Measurements from ENCODE around the gene CPB1. TPM values are rescaled to one million over a fixed set of nuclear protein-coding genes. Genes with fewer than 3 reads are reported as not detected.

CPB1 gene
- total RNA-seq, 2 experiments from 2014 or later, result not detected

DNA sequence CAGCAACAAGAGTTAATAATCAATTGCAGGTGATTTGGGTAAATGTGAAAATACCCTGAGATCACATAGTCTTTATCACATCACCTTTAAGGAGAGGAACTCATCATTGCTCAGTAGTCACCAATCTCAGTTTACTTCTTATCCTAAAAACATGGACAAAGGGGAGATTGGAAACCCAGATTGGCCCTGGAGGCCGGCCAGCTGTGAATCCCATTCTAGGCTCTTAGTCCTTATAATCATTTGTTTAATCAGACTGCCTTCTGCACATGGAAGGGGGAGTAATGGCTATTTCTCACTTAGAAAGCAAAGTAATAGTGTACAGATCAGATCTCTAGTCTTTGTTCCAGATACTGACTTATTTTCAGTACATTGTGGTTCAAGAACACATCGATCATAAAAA is 37.2 kb upstream of the CPB1 start:
- DNase-seq (no peak), ATAC-seq (no peak)
- Mint-ChIP-seq H3K36me3 (ENCODE audit: low read depth) (no peaks in the 10 kb centered on the region), H3K4me1 (ENCODE audit: low read depth) (no peaks in the 10 kb centered on the region), H3K4me3 (no peak overlapping the region), H3K9me3 (no peaks in the 10 kb centered on the region), H3K27me3 (no peaks in the 10 kb centered on the region), H3K27ac (no peak overlapping the region)
- TF ChIP-seq, protein P1, sequence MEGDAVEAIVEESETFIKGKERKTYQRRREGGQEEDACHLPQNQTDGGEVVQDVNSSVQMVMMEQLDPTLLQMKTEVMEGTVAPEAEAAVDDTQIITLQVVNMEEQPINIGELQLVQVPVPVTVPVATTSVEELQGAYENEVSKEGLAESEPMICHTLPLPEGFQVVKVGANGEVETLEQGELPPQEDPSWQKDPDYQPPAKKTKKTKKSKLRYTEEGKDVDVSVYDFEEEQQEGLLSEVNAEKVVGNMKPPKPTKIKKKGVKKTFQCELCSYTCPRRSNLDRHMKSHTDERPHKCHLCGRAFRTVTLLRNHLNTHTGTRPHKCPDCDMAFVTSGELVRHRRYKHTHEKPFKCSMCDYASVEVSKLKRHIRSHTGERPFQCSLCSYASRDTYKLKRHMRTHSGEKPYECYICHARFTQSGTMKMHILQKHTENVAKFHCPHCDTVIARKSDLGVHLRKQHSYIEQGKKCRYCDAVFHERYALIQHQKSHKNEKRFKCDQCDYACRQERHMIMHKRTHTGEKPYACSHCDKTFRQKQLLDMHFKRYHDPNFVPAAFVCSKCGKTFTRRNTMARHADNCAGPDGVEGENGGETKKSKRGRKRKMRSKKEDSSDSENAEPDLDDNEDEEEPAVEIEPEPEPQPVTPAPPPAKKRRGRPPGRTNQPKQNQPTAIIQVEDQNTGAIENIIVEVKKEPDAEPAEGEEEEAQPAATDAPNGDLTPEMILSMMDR (IDR thresholded peaks at IDR 0.05), result no peak
- ChIA-PET POLR2A (no interaction called here), CTCF (no interaction called here)
- intact Hi-C loops (cut with micrococcal nuclease), result no loop called here

DNA sequence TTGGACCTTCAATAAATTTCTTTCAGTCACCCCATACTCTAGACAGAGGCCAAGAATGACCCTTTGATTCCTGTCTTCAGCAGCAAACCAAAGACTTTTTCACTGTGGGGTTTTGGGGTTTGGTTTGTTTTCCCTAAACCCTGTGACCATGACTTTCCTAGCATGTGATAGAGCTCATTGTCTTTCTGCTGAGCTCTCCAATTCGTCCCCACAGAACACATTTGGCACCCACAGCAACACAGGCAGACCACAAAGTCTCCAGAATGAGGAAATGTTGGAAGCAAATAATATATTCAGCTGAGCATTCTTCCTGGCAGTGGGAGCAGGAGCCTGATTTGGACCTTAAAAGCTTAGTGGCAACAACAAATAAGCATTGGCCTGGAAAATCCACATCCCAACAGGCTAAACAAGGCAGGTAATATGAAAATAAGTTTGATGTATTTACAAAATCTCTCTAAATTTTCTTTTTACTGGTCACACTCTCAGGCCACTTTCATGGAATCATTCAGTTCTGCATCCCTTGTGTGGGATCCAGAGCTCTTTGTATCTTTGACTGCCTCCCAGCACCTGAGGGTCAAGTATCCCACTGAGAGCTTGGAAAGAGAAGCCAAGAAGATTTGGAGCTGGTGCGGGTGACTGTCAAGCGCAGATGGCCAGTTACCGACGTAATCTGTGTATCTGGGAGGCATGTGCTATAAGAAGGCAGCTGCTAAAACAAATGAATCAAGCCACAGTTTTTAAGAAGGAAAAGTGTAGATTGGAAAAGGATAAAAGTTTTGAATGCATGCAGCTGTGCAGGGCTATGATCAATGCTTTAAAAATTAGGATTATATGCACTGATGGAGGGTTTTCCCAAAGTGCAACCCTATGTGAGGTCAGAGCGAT is 36.5 kb upstream of the CPB1 start:
- Mint-ChIP-seq H3K9me3 (no peaks in the 10 kb centered on the region), H3K36me3 (ENCODE audit: low read depth) (no peaks in the 10 kb centered on the region), H3K4me3 (no peak overlapping the region), H3K27ac (no peak overlapping the region), H3K27me3 (no peaks in the 10 kb centered on the region), H3K4me1 (ENCODE audit: low read depth) (no peaks in the 10 kb centered on the region)
- ChIA-PET CTCF (interaction anchor here (0.7 kb wide), 1 partner anchor 72 kb away, joined by 3 read pairs; no protein-coding TSS in a partner anchor), POLR2A (no interaction called here)
- DNase-seq (no peak), ATAC-seq (no peak)
- TF ChIP-seq, protein P1 (IDR thresholded peaks at IDR 0.05), result no peak
- intact Hi-C loops (cut with micrococcal nuclease), result no loop called here

DNA sequence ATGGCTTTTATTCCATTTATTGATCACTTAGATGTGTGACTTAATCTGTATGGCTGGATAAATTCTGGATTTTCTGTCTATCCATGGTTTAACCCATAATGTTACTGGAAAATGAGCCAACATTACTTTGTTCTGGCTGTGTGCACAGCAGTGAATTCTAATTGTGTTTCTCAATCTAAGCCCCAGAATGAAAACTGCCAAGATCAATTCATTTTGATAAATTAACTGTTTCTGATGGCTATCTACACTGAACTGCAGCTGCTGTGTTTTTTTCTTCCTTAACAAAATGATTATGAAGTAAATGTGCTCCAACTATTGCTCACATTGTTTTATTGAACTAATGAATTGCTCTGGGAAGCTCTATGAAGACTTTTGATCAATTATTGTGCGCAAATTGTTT is 35.7 kb upstream of the CPB1 start:
- H3K27me3 Mint-ChIP-seq, result no peaks in the 10 kb centered on the region
- no peak for DNase-seq
- ChIA-PET POLR2A (no interaction called here), CTCF (interaction anchor here (0.7 kb wide), 1 partner anchor 73 kb away, joined by 3 read pairs; no protein-coding TSS in a partner anchor)
- TF ChIP-seq, protein P1 (IDR thresholded peaks at IDR 0.05), result no peak
- ATAC-seq, result no peak
- no peaks in the 10 kb centered on the region for H3K9me3 Mint-ChIP-seq
- intact Hi-C loops (cut with micrococcal nuclease), result no loop called here
- H3K27ac Mint-ChIP-seq, result no peak overlapping the region
- no peak overlapping the region for H3K4me3 Mint-ChIP-seq
- H3K4me1 Mint-ChIP-seq (ENCODE audit: low read depth), result no peaks in the 10 kb centered on the region
- no peaks in the 10 kb centered on the region for H3K36me3 Mint-ChIP-seq (ENCODE audit: low read depth)

DNA sequence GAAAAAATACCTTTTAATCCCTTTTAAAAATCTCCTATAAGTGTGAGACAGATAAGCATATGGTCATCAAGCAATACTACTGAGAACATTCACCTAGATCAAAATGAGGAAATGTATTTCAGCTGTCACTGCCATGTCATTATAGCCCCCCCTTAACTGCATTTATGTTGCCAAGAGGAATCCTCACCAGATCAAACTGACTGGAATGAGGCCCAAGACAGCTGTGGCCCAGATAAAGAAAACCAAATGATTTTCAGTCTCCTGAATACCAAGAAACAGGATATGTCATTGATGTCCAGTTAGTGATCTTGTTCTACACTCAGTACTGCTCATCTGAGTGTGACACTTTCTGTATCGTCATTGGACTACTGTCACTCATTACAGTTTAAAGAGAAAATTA is 35.1 kb upstream of the CPB1 start:
- POLR2A ChIA-PET, result no interaction called here
- ATAC-seq, result no peak
- CTCF ChIA-PET, result no interaction called here

DNA sequence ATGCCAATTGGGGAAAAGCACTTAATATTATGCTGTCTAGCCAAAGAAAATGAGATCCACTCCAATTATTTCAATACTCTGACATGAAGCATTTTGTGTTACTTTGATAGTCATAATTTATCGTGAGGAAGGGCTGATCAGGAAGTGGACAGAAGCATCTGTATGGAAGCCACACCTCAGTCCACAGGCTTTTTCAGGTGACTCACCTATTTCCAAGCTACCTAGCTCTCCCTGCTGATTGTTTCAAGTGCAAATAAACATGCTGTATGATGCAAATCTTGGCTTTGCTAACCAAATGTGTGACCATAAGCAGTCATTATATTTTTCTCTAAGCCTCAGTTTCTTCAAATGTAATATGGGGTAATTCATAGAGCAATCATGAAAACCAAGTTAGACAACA is 30.8 kb upstream of the CPB1 start:
- H3K4me3 Mint-ChIP-seq, result no peak overlapping the region
- no peak for ATAC-seq
- POLR2A ChIA-PET, result interaction anchor here (1.5 kb wide), 1 partner anchor 11 kb away, joined by 3 read pairs; no protein-coding TSS in a partner anchor
- no peak for DNase-seq
- no peaks in the 10 kb centered on the region for H3K36me3 Mint-ChIP-seq (ENCODE audit: low read depth)
- CTCF ChIA-PET, result no interaction called here
- no peaks in the 10 kb centered on the region for H3K4me1 Mint-ChIP-seq (ENCODE audit: low read depth)
- TF ChIP-seq, protein P1 (IDR thresholded peaks at IDR 0.05), result no peak
- H3K27me3 Mint-ChIP-seq, result no peaks in the 10 kb centered on the region
- no peaks in the 10 kb centered on the region for H3K9me3 Mint-ChIP-seq
- intact Hi-C loops (cut with micrococcal nuclease), result no loop called here
- H3K27ac Mint-ChIP-seq, result no peak overlapping the region

More for the DNA sequence above, 35.1 kb upstream of the CPB1 start:
- H3K4me1 Mint-ChIP-seq (ENCODE audit: low read depth), result no peaks in the 10 kb centered on the region
- TF ChIP-seq, protein P1 (IDR thresholded peaks at IDR 0.05), result no peak
- H3K27me3 Mint-ChIP-seq, result no peaks in the 10 kb centered on the region
- no peak overlapping the region for H3K27ac Mint-ChIP-seq
- H3K9me3 Mint-ChIP-seq, result no peaks in the 10 kb centered on the region
- H3K4me3 Mint-ChIP-seq, result no peak overlapping the region
- DNase-seq, result no peak
- intact Hi-C loops (cut with micrococcal nuclease), result no loop called here
- no peaks in the 10 kb centered on the region for H3K36me3 Mint-ChIP-seq (ENCODE audit: low read depth)
